Endothelial cell of umbilical vein (primary cell): ENCODE results near the gene MRPS23.

Experiments used
- EZH2 ChIP-seq: IDR thresholded peaks from 2 replicates; pipeline ENCODE4 v1.6.1; 2012; ENCODE audit warnings: borderline replicate concordance, low read depth, mild to moderate bottlenecking, moderate library complexity, low read length, inconsistent platforms; ENCODE audit not compliant: severe bottlenecking
- MAX ChIP-seq: IDR thresholded peaks from 2 replicates; pipeline ENCODE4 v1.6.1; 2011; ENCODE audit not compliant: insufficient read depth, insufficient read length
- POLR2A ChIP-seq: IDR thresholded peaks from 2 replicates; pipeline ENCODE4 v1.6.1; 2012; ENCODE audit warnings: low read depth, mild to moderate bottlenecking, control low read depth, low read length
- POLR2AphosphoS5 ChIP-seq: IDR thresholded peaks from 2 replicates; pipeline ENCODE4 v1.6.1; 2012; ENCODE audit warnings: low read depth, mild to moderate bottlenecking, control low read depth, low read length, moderate library complexity; ENCODE audit not compliant: insufficient read depth
- TF ChIP-seq, protein P1 (sequence below), 2 donors: IDR thresholded peaks; 1 replicate in 1 of 2; 2 replicates in 1 of 2; pipeline ENCODE4 v1.5.1; 2011; ENCODE audit warnings: low read length in 2 of 2, mild to moderate bottlenecking in 2 of 2, moderate library complexity in 2 of 2, control low read depth in 1 of 2, inconsistent platforms in 1 of 2, low read depth in 1 of 2; ENCODE audit not compliant: insufficient read depth in 1 of 2; ENCODE audit errors: extremely low read depth in 1 of 2

DNA sequence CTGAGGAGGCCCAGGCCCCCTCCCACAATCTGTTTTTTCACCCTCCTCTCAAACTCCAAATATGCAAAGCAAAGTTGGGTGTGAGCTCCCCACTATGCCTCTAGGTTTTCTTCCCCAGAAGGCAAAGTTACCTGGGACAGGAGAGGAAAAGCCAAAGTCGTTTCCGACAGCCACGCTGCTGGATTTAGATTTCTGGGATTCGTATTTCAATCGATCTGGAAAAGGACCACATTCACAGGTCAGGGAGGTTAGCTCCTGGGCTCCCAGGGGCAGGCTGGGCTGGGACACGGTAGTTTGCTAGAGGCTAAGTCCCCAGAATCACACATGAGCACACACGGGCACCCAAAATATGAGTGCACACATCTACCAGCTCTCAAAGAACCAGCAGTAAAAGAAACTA lies 21.3 kb upstream of the MRPS23 start:
- TF ChIP-seq, protein P1, sequence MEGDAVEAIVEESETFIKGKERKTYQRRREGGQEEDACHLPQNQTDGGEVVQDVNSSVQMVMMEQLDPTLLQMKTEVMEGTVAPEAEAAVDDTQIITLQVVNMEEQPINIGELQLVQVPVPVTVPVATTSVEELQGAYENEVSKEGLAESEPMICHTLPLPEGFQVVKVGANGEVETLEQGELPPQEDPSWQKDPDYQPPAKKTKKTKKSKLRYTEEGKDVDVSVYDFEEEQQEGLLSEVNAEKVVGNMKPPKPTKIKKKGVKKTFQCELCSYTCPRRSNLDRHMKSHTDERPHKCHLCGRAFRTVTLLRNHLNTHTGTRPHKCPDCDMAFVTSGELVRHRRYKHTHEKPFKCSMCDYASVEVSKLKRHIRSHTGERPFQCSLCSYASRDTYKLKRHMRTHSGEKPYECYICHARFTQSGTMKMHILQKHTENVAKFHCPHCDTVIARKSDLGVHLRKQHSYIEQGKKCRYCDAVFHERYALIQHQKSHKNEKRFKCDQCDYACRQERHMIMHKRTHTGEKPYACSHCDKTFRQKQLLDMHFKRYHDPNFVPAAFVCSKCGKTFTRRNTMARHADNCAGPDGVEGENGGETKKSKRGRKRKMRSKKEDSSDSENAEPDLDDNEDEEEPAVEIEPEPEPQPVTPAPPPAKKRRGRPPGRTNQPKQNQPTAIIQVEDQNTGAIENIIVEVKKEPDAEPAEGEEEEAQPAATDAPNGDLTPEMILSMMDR (IDR thresholded peaks at IDR 0.05; ENCODE audit: extremely low read depth in 1 of 2, insufficient read depth in 1 of 2, low read depth in 1 of 2, low read length in 2 of 2), result no peak
- TF ChIP-seq POLR2A (no peak), POLR2AphosphoS5 (no peak), MAX (no peak), EZH2 (no peak)
